KOPT-K1 (cell line): ENCODE data around the gene DHFR2.

Source experiments
- H3K27ac ChIP-seq: fragments of 200-600 bp; sonication (generic); 2 replicates; pipeline ENCODE4 v1.5.1; 2016; ENCODE audit warnings: antibody characterized with exemption, mild to moderate bottlenecking, low read depth, low read length; ENCODE audit not compliant: poor library complexity, severe bottlenecking
- H3K36me3 ChIP-seq: fragments of 200-600 bp; sonication (generic); 2 replicates; pipeline ENCODE4 v1.5.1; 2017; ENCODE audit warnings: antibody characterized with exemption, mild to moderate bottlenecking, low read length, moderate library complexity; ENCODE audit not compliant: insufficient read depth
- H3K9me3 ChIP-seq: fragments of 200-600 bp; sonication (generic); 2 replicates; pipeline ENCODE4 v1.5.1; 2017; ENCODE audit warnings: antibody characterized with exemption, low read length, mild to moderate bottlenecking; ENCODE audit not compliant: insufficient read depth, poor library complexity, severe bottlenecking

DHFR2 gene

GRCh38 chr3:94043285-94043684 lies 19.4 kb downstream of the DHFR2 start:
- Histone ChIP-seq H3K9me3 (peaks cover 11% of the 10 kb centered on the region), H3K36me3 (no peaks in the 10 kb centered on the region), H3K27ac (no peak overlapping the region)

- Histone ChIP-seq H3K27ac (no peak overlapping the region), H3K36me3 (no peaks in the 10 kb centered on the region), H3K9me3 (no peaks in the 10 kb centered on the region)
Observed at GRCh38 chr3:94036909-94037507, 25.7 kb downstream of the DHFR2 start.

GRCh38 chr3:94028093-94028837 lies 34.5 kb downstream of the DHFR2 start, which contains the start of gene STX19:
STX19 (minus strand) TSS chr3:94028597; CDS start chr3:94015269, 13,328 bp downstream.
- no peaks in the 10 kb centered on the region for H3K36me3 ChIP-seq
- H3K27ac ChIP-seq = no peak within 1 kb of the TSS
- no peaks in the 10 kb centered on the region for H3K9me3 ChIP-seq

- H3K9me3 ChIP-seq = no peaks in the 10 kb centered on the region
- H3K36me3 ChIP-seq = no peaks in the 10 kb centered on the region
- no peak overlapping the region for H3K27ac ChIP-seq
Observed at GRCh38 chr3:94026623-94027022, 36.1 kb downstream of the DHFR2 start.

- H3K36me3 ChIP-seq = no peaks in the 10 kb centered on the region
- no peak overlapping the region for H3K27ac ChIP-seq
- no peaks in the 10 kb centered on the region for H3K9me3 ChIP-seq
Observed at GRCh38 chr3:94024385-94024784, 38.3 kb downstream of the DHFR2 start.

- no peak overlapping the region for H3K27ac ChIP-seq
- H3K36me3 ChIP-seq = no peaks in the 10 kb centered on the region
- H3K9me3 ChIP-seq = no peaks in the 10 kb centered on the region
Observed at GRCh38 chr3:94020293-94020692, 42.4 kb downstream of the DHFR2 start.

GRCh38 chr3:94019659-94020058 lies 43.1 kb downstream of the DHFR2 start:
- Histone ChIP-seq H3K9me3 (no peaks in the 10 kb centered on the region), H3K27ac (no peak overlapping the region), H3K36me3 (no peaks in the 10 kb centered on the region)

- H3K36me3 ChIP-seq = no peaks in the 10 kb centered on the region
- no peak overlapping the region for H3K27ac ChIP-seq
- H3K9me3 ChIP-seq = no peaks in the 10 kb centered on the region
Observed at GRCh38 chr3:94015025-94015424, 47.7 kb downstream of the DHFR2 start.

- Histone ChIP-seq H3K27ac (no peak overlapping the region), H3K36me3 (no peaks in the 10 kb centered on the region), H3K9me3 (no peaks in the 10 kb centered on the region)
Observed at GRCh38 chr3:94012185-94012584, 50.5 kb downstream of the DHFR2 start.

- Histone ChIP-seq H3K36me3 (no peaks in the 10 kb centered on the region), H3K27ac (no peak overlapping the region), H3K9me3 (no peaks in the 10 kb centered on the region)
Observed at GRCh38 chr3:94011233-94011711, 51.4 kb downstream of the DHFR2 start.

GRCh38 chr3:94009608-94010007 lies 53.1 kb downstream of the DHFR2 start:
- H3K27ac ChIP-seq = no peak overlapping the region
- H3K36me3 ChIP-seq = no peaks in the 10 kb centered on the region
- H3K9me3 ChIP-seq = no peaks in the 10 kb centered on the region

GRCh38 chr3:94008253-94008652 lies 54.5 kb downstream of the DHFR2 start:
- Histone ChIP-seq H3K36me3 (no peaks in the 10 kb centered on the region), H3K27ac (no peak overlapping the region), H3K9me3 (no peaks in the 10 kb centered on the region)
